ENCODE measurements around the gene KANSL1.

DNA sequence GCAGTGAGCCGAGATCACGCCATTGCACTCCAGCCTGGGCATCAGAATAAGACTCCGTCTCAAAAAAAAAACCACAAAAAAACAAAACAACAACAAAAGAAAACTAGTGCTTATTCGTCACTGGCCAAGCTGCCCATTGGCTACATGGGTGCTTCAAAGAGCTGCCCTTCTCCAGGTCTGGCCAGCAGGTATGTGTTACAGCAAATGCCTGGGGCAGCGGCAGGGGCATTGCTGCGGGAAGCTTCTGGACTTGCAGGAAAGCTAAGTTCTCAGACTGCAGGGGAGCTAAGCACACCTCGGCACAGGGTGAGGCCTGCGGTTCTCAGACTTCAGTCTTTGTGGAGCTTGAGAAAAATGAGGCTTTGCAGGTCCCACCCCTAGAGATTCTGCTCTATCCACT lies 198.2 kb downstream of the KANSL1 start:
- TF ChIP-seq, protein P1, sequence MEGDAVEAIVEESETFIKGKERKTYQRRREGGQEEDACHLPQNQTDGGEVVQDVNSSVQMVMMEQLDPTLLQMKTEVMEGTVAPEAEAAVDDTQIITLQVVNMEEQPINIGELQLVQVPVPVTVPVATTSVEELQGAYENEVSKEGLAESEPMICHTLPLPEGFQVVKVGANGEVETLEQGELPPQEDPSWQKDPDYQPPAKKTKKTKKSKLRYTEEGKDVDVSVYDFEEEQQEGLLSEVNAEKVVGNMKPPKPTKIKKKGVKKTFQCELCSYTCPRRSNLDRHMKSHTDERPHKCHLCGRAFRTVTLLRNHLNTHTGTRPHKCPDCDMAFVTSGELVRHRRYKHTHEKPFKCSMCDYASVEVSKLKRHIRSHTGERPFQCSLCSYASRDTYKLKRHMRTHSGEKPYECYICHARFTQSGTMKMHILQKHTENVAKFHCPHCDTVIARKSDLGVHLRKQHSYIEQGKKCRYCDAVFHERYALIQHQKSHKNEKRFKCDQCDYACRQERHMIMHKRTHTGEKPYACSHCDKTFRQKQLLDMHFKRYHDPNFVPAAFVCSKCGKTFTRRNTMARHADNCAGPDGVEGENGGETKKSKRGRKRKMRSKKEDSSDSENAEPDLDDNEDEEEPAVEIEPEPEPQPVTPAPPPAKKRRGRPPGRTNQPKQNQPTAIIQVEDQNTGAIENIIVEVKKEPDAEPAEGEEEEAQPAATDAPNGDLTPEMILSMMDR (IDR thresholded peaks at IDR 0.05; ENCODE audit: insufficient read depth, low read depth, low read length), result no peak
- no peak for TF ChIP-seq EZH2 (IDR thresholded peaks at IDR 0.05; ENCODE audit: insufficient read depth, low read length)
